ENCODE measurements around the gene CYB5B. TPM values are rescaled to one million over a fixed set of nuclear protein-coding genes. Genes with fewer than 3 reads are reported as not detected.

Gene CYB5B
- polyA plus RNA-seq, 1 of the 3 experiments (the other 2 are of a cell fraction) = 64.4 TPM

- no peak overlapping the region for H2AFZ ChIP-seq (ENCODE audit: low read depth)
- ChIA-PET CTCF (interaction anchor here (1.5 kb wide), 1 partner anchor 24 kb away, joined by 3 read pairs; no protein-coding TSS in a partner anchor), POLR2A (interaction anchor here (0.6 kb wide), 1 partner anchor 199 kb away, joined by 3 read pairs; no protein-coding TSS in a partner anchor)
- no peaks in the 10 kb centered on the region for H3K36me3 ChIP-seq (replicated peaks in 1 of 2; ENCODE audit: control insufficient read depth in 1 of 2, insufficient read depth in 2 of 2, low read length in 1 of 2)
- no peaks in the 10 kb centered on the region for H3K9me2 ChIP-seq
- no peak overlapping the region for H3K9ac ChIP-seq
- H3K27ac ChIP-seq (ENCODE audit: low read depth in 2 of 2, low read length in 1 of 2) = no peak overlapping the region
- H3K79me2 ChIP-seq (ENCODE audit: insufficient read depth) = peaks cover 5% of the 10 kb centered on the region
- H3K4me1 ChIP-seq (ENCODE audit: control insufficient read depth in 1 of 2, insufficient read depth in 2 of 2, low read depth in 1 of 2, low read length in 1 of 2) = 0 out of 4 replicates have a peak, but pooled peaks cover 0 to 3% of the 10 kb centered on the region in 2 experiments
- no peak for DNase-seq
- H3K4me3 ChIP-seq (ENCODE audit: low read depth in 2 of 2, low read length in 1 of 2) = no peak overlapping the region
- no peaks in the 10 kb centered on the region for H3K9me3 ChIP-seq
- H3F3A ChIP-seq (replicated peaks; ENCODE audit: insufficient read depth) = peaks cover 27% of the 10 kb centered on the region
- H3K27me3 ChIP-seq (ENCODE audit: insufficient read depth) = no peaks in the 10 kb centered on the region
- TF ChIP-seq EZH2phosphoT487 (IDR thresholded peaks at IDR 0.05; ENCODE audit: borderline replicate concordance, low read depth) = no peak
- no peak for TF ChIP-seq CTCF (IDR thresholded peaks at IDR 0.05)
- TF ChIP-seq GABPA (IDR thresholded peaks at IDR 0.05; ENCODE audit: low read depth) = no peak
- no peak for TF ChIP-seq CHD2 (IDR thresholded peaks at IDR 0.05; ENCODE audit: low read length, partially characterized antibody)
- no peak for TF ChIP-seq RAD21 (IDR thresholded peaks at IDR 0.05; ENCODE audit: low read length)
- no peak for TF ChIP-seq EP300 (IDR thresholded peaks at IDR 0.05; ENCODE audit: borderline replicate concordance in 1 of 2, low read depth in 1 of 2, low read length in 1 of 2)
- no peak for TF ChIP-seq TEAD4 (IDR thresholded peaks at IDR 0.05; ENCODE audit: borderline replicate concordance, insufficient read depth)
- TF ChIP-seq REST (IDR thresholded peaks at IDR 0.05; ENCODE audit: low read depth, low read length) = no peak
- TF ChIP-seq TAF1 (IDR thresholded peaks at IDR 0.05; ENCODE audit: borderline replicate concordance, low read depth, low read length) = no peak
- no peak for TF ChIP-seq POLR2AphosphoS5 (IDR thresholded peaks at IDR 0.05; ENCODE audit: low read depth, low read length)
- no peak for TF ChIP-seq GATA2 (CRISPR knock-in tag; IDR thresholded peaks at IDR 0.05)
- TF ChIP-seq NRF1 (IDR thresholded peaks at IDR 0.05; ENCODE audit: low read depth, low read length) = no peak
- H3K4me2 ChIP-seq = no peak overlapping the region
- H4K20me1 ChIP-seq (ENCODE audit: insufficient read depth) = no peaks in the 10 kb centered on the region
- WGBS (ENCODE audit: low lambda C conversion rate) = 87% methylated on average over 4 of the region's 4 CpGs
Observed at GRCh38 chr16:69419956-69420355, 4.5 kb upstream of the CYB5B start.

Data from SK-N-SH (cell line).